NCI-H2029 treated with DMSO at 0.1 percent for 48 hours (cell line): ENCODE data around the gene NCAN.
"Not testable (repeated sequence)": the region's sequence is repeated elsewhere in the genome, so short reads cannot be mapped to it uniquely, and the experiment has no call there.

Experiments
- DNase-seq: peaks from one replicate; lab custom pipeline; 2025; lab: John Stamatoyannopoulos, UW

The NCAN gene

DNA sequence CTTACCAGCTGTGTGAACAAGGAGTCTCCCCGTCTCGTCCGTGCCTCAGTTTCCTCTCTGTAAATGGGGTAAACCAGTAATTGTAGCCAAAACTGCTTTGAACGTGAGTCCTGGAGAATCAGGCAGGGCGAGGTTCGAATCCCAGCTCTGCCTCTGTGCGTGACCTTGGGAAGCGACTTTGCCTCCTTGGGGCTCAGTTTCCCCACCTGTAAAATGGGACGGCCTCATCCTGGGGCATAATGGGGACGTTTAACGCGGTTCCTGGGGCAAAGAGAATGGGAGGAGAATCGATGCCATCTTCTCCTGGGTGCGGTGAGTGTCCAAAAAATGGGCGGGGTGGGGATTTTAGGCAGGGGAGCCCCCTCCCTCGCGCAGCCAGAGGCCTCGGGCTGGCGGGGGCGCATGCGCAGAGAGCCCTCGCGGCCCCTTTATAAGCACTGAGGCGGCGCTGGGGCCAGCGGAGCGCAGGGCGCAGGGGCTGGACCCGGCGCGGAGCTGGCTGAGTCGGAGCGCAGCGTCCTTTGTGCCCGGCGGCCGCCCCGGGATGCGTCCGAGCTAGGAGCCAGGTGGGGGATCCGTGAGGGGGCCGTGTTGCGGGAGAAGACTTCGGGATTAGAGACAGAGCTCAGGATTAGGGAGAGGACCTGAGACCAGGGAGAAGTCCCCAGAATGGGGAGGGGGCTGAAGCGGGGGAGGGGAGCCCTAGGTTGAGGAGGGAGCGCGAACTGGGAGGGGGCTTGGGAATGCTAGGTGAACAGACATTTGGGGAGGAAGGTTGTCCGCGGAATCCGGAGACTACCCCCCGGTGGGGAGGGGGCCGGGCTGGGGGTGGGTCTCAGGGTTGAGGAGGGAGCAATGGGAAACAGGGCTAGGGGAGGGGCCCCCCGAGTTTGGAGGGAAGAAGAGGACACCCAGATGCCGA, at the start of gene NCAN:
Gene NCAN (plus strand): TSS at position 460 of the 922 bp plus-strand sequence. CDS start 4,996 bp downstream, outside the sequence.
- no peak for DNase-seq

DNA sequence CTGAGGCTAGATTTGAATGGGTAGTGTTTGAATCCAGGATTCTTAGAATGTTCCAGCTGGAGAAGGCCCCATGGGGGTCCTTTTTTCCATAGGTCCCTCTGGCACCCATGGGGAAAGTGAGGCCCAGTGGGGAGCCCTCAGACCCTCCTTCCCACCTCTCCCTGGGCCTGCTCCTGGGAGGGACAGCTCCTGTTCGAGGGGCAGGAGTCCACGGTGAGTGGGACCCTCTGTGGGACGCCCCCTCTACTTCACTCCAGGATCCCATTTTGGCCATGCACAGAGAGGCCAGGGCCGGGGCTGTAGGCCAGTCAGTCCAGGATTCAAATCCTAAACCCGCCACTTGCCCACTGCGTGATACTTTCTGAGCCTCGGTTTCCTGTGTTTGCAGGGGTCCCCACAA, 49.3 kb upstream of the NCAN start:
- no peak for DNase-seq

- DNase-seq: no peak
Measured at GRCh38 chr19:19165396-19165795, 46.4 kb upstream of the NCAN start.

DNA sequence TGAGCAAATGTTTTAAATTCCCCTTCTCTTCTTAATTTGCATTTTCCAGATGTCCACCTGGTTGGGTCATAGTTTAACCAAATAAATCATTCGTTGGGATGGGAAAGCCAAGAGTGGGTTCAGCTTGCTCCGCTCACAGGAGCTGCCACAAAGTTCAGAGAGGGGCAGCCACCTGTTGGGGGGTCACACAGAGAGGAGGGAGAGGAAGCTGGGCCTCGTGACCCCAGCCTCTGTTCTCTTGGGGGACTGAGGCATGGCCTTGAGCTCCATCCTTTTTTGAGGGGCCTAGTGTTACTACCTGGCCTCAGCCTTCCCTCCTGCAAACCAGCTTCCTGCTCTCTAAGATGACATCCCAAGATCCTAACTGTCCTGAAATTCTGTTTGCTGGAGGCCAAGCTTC, 44.1 kb upstream of the NCAN start:
- DNase-seq: no peak

- no peak for DNase-seq
Measured at GRCh38 chr19:19169236-19170052, 42.3 kb upstream of the NCAN start.

GRCh38 chr19:19170053-19170872, 41.5 kb upstream of the NCAN start, which contains the start of gene MEF2B:
MEF2B (minus strand) TSS chr19:19170263; CDS start chr19:19150735, 19,528 bp downstream.
- DNase-seq: peak; percentile 14

GRCh38 chr19:19170873-19171672, 40.7 kb upstream of the NCAN start:
- DNase-seq: no peak

- DNase-seq: no peak
Measured at GRCh38 chr19:19171821-19172532, 39.8 kb upstream of the NCAN start.

- DNase-seq: not testable (repeated sequence)
Measured at GRCh38 chr19:19173243-19173642, 38.5 kb upstream of the NCAN start.

DNA sequence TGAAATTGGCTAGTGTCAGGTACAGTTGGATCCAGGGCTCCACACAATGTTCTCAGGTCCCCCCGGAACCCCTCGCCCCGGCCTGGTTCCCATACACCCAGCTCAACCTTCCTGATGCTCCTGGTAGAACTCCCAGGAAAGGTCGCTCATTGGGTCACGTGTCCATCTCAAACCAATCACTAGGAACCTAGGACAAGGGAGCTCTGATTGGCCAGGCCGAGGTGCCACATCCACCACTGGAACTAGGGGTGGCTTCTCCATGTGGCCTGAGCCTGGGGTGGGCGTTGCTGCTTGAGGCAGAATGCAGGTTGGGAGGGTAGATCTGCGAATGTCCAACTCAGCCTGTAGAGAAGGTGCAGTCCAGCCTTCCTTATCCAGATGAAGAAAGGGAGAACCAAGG, 34.8 kb upstream of the NCAN start:
- DNase-seq: no peak

- DNase-seq: no peak
Measured at GRCh38 chr19:19179548-19180441, 32.0 kb upstream of the NCAN start.

DNA sequence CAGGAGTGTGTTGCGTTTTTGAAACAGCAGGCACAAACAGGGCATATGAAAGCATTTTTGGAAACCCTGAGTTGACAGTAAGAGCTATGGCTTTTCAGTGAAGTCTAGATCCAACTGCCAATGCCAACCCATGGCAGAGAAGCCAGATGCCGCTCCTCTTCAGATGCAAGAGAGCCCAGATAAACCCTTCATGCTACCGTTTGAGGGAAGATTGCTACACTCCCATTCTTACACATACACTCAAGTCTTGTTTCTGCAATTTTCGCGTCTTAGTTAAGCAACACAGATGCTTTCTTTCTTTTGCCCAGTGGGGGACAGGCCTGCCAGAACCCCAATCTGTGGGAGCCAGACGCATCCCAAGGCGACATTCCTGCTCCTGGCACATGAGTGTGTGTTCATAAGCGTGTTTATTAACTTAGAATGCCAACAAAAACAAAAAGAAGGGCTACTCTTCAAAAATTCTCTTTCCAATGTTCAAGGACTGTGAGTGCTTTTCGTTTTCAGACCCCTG, 30.2 kb upstream of the NCAN start:
- DNase-seq: no peak

GRCh38 chr19:19185853-19186740, 25.7 kb upstream of the NCAN start:
- DNase-seq: no peak

DNA sequence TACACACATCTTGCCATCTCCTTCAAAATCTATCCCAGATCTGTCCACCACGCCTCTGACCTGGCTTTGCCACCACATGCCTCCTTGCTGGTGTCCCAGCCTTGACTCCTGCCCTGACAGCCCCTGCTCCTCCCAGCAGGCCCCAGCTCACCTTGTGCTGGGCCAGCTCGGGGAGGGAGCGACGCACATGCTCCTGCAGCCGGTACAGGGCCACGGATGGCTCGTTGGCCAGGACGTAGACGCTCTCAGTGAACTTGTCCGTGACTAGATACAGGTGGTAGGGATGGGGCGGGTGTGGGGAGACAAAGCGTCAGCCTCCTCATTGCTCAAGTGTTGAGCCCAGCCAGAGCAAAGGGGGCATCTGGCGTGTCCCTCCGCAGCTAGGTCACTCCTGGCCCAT, 25.0 kb upstream of the NCAN start:
- no peak for DNase-seq

DNA sequence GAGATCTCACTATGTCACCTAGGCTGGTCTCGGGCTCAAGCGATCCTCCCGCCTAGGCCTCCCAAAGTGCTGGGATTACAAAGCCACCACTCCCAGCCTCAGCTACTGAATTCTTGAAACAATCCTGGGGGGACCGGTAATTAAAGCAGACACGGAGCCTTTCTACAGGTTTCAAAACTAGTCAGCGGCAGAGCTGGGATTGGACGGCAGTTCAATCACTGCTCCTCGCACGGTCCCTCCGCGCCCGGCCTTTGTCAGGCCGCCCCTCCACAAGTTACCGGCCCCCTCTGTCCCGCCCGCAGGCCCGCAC, 20.0 kb upstream of the NCAN start:
- DNase-seq: no peak

DNA sequence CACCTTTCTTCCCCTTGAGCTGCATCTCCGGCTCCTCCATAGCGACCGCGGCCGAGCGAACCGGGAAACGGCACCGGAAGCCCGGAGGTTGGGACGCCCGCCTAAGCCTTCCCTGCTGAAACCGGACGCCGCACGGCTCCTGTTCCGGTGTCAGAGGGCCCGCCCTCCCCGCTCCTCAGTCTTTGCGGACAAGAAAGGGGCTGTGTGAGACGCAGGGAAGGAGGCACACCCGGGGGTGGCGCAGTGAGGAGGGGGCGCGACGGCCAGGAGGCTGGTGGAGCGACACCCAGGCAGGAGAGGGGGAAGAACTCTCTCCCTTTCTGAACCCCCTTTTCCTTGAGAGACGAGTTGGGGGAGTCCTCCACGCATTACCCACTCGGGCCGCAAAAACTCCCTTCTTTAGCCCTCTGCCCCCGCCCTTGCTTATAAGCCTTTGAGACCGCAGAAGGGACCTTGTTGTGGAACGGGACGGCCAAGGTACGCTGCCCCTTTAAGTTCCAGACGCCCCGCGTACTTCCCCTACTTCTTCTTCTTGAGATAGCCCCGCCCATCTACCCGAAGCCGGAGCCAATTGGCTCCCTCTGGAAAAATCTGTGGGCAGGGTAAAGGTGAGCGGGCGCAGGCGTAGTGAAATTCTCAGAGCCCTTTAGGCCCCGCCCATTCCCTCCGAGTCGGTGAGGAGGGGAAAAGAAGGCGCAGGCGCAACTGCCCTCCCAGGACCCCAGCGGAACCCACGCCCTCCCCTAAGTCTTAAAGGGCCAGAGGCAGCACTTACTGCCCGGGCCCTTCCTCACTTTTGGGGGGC, 19.5 kb upstream of the NCAN start, which contains the start of the genes BORCS8 and RFXANK:
Gene BORCS8 (minus strand): TSS at position 75 of the 805 bp plus-strand sequence. CDS start 35 bp downstream, at position 40.
Gene RFXANK (plus strand): TSS at position 181 of the 805 bp plus-strand sequence. CDS start 1,689 bp downstream, outside the sequence.
- DNase-seq: peak; percentile 97

DNA sequence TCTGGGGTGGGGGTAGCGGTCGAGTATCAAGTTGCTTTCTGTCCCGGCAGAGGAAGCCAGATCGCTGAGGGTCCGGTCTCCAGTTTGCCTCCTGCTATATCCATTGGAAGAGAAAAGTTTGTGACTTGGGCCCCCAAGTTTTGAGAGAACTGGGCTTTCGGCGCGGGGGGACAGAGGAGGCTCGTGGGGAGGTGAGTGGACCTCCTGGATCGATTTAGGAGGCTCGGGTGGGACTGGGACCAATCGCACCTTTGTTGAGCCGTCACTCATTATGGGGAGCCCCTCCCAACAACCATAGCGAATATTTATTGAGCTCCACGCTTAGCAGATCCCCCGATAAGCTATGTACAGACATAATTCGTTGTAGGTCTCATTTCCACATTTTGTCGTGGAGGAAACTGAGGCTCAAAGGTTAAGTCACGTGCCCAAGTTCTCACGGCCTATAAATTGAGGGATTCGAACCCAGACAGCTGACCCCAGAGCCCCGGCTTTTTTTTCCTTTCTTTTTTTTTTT, 18.8 kb upstream of the NCAN start:
- DNase-seq: no peak
